HCT116 (cell line): ENCODE results near the gene BMF. TPM values are rescaled to one million over a fixed set of nuclear protein-coding genes. Genes with fewer than 3 reads are reported as not detected.

Source experiments
- ATAC-seq: fragments of 200-7000 bp; cut with Tn5 transposase; 2 replicates; pipeline ENCODE4 v1.9.1; 2020; ENCODE audit warnings: mild to moderate bottlenecking, moderate library complexity
- BruUV-seq: library from RNA; stranded (reverse); fragments of 400-500 nt; replicated peaks from 2 replicates; lab custom pipeline; 2021; lab: Mats Ljungman, UMichigan
- CTCF ChIA-PET: fragments of 300-600 bp; sonication (Branson Sonifier 250); formaldehyde crosslinking; loops from one replicate; lab custom pipeline; 2021; ENCODE audit warnings: antibody characterized with exemption; lab: Charles Lee
- POLR2A ChIA-PET: fragments of 300-600, 350-600 bp; sonication (Branson Sonifier 250); formaldehyde crosslinking; loops from one replicate; lab custom pipeline; 2021; ENCODE audit warnings: antibody characterized with exemption; lab: Charles Lee
- RAD21 ChIA-PET, 2 experiments: fragments of 300-600 bp; sonication (Branson Sonifier 250); formaldehyde crosslinking; loops; one replicate each; lab custom pipeline; 2023; ENCODE audit warnings: low total read pairs in 2 of 2; ENCODE audit not compliant: uncharacterized antibody in 2 of 2, unreplicated experiment in 2 of 2, low non-redundant PET in 1 of 2; lab: Charles Lee
- DNase-seq: peaks from one replicate; pipeline ENCODE4 v3.0.0-alpha.2; 2010; ENCODE audit warnings: low read depth, low spot score
- H2AFZ ChIP-seq: fragments of 200-600 bp; shearing (Covaris generic), sonication (generic); 2 replicates; pipeline ENCODE4 v1.6.1; 2017; ENCODE audit warnings: low read depth, mixed run types, mixed read lengths, antibody characterized with exemption, low read length; ENCODE audit not compliant: poor library complexity, severe bottlenecking
- H3K27ac ChIP-seq: 2 replicates; pipeline ENCODE4 v1.5.1; 2012; ENCODE audit warnings: low read depth, low read length
- H3K27me3 ChIP-seq: fragments of 200-600 bp; sonication (generic); 2 replicates; pipeline ENCODE4 v1.6.1; 2016; ENCODE audit warnings: mixed run types, low read length, mixed read lengths; ENCODE audit not compliant: insufficient read depth
- H3K36me3 ChIP-seq, 2 experiments: fragments of 200-500 bp in 1 of 2; fragments of 200-600 bp in 1 of 2; sonication (Bioruptor generic) in 1 of 2; sonication (generic) in 1 of 2; 2 replicates each; pipeline versions ENCODE4 v1.5.1 to v1.6.1; 2014 to 2016; ENCODE audit warnings: low read length in 2 of 2, inconsistent platforms in 1 of 2, mixed read lengths in 1 of 2, mixed run types in 1 of 2; ENCODE audit not compliant: insufficient read depth in 2 of 2, control insufficient read depth in 1 of 2
- H3K4me1 ChIP-seq, 2 experiments: fragments of 200-600 bp in 1 of 2; sonication (generic) in 1 of 2; 2 replicates each; pipeline versions ENCODE4 v1.5.1 to v1.6.1; 2012 to 2017; ENCODE audit warnings: low read length in 2 of 2, inconsistent platforms in 1 of 2, mild to moderate bottlenecking in 1 of 2, mixed read lengths in 1 of 2, mixed run types in 1 of 2, moderate library complexity in 1 of 2; ENCODE audit not compliant: insufficient read depth in 2 of 2, control insufficient read depth in 1 of 2
- H3K4me2 ChIP-seq: fragments of 200-600 bp; sonication (generic); 2 replicates; pipeline ENCODE4 v1.6.1; 2017; ENCODE audit warnings: mixed run types, low read length, mixed read lengths
- H3K4me3 ChIP-seq, 2 experiments: fragments of 200-600 bp in 1 of 2; sonication (generic) in 1 of 2; replicated peaks in 1 of 2; 2 replicates each; pipeline ENCODE4 v1.5.1; 2011 to 2016; ENCODE audit warnings: low read length in 2 of 2, control low read depth in 1 of 2, low read depth in 1 of 2, mild to moderate bottlenecking in 1 of 2, mixed read lengths in 1 of 2, mixed run types in 1 of 2
- H3K79me2 ChIP-seq: fragments of 200-600 bp; sonication (generic); 2 replicates; pipeline ENCODE4 v1.6.1; 2017; ENCODE audit warnings: mild to moderate bottlenecking, mixed run types, low read length, moderate library complexity, mixed read lengths; ENCODE audit not compliant: insufficient read depth
- H3K9ac ChIP-seq: fragments of 200-600 bp; sonication (generic); 2 replicates; pipeline ENCODE4 v1.6.1; 2016; ENCODE audit warnings: low read length, mixed read lengths
- H3K9me2 ChIP-seq: fragments of 200-600 bp; sonication (generic), shearing (Covaris generic); 2 replicates; pipeline ENCODE4 v1.6.1; 2017; ENCODE audit warnings: mixed run types, mild to moderate bottlenecking, moderate library complexity; ENCODE audit not compliant: insufficient read depth
- H3K9me3 ChIP-seq, 2 experiments: fragments of 200-500 bp in 1 of 2; fragments of 200-600 bp in 1 of 2; sonication (Bioruptor generic) in 1 of 2; sonication (generic) in 1 of 2; 2 replicates each; pipeline ENCODE4 v1.6.1; 2014 to 2017; ENCODE audit warnings: low read length in 2 of 2, mixed read lengths in 2 of 2, inconsistent platforms in 1 of 2, low read depth in 1 of 2, mild to moderate bottlenecking in 1 of 2, mixed run types in 1 of 2, moderate library complexity in 1 of 2; ENCODE audit not compliant: control insufficient read depth in 1 of 2, insufficient read depth in 1 of 2
- H4K20me1 ChIP-seq: fragments of 200-600 bp; sonication (generic), shearing (Covaris generic); 2 replicates; pipeline ENCODE4 v1.6.1; 2017; ENCODE audit warnings: mixed run types, mild to moderate bottlenecking, moderate library complexity; ENCODE audit not compliant: insufficient read depth
- CBX3 ChIP-seq: IDR thresholded peaks from 2 replicates; pipeline ENCODE4 v1.6.1; 2012; ENCODE audit warnings: low read depth
- CTCF ChIP-seq, 3 experiments: fragments of 200-600 bp in 1 of 3; sonication (generic) in 1 of 3; IDR thresholded peaks in 2 of 3; conservative IDR thresholded peaks in 1 of 3; 2 replicates each; pipeline ENCODE4 v1.5.1; 2012 to 2017; ENCODE audit warnings: low read depth in 2 of 3, low read length in 2 of 3, antibody characterized with exemption in 1 of 3, borderline replicate concordance in 1 of 3, control low read depth in 1 of 3, mild to moderate bottlenecking in 1 of 3, mixed read lengths in 1 of 3, mixed run types in 1 of 3, moderate library complexity in 1 of 3; ENCODE audit not compliant: insufficient read depth in 1 of 3
- EZH2phosphoT487 ChIP-seq: fragments of 200-600 bp; IDR thresholded peaks from 2 replicates; pipeline ENCODE4 v1.6.1; 2018; ENCODE audit warnings: antibody characterized with exemption, borderline replicate concordance
- MAX ChIP-seq: IDR thresholded peaks from 2 replicates; pipeline ENCODE4 v1.6.1; 2012
- POLR2AphosphoS5 ChIP-seq: IDR thresholded peaks from 2 replicates; pipeline ENCODE4 v1.6.1; 2011; ENCODE audit warnings: mild to moderate bottlenecking, low read depth, low read length, moderate library complexity
- RAD21 ChIP-seq: IDR thresholded peaks from 2 replicates; pipeline ENCODE4 v1.6.1; 2012; ENCODE audit warnings: low read depth, mild to moderate bottlenecking
- TCF7L2 ChIP-seq: IDR thresholded peaks from 2 replicates; pipeline ENCODE4 v1.7.0; 2011; ENCODE audit warnings: borderline replicate concordance, inconsistent platforms; ENCODE audit not compliant: insufficient read depth, insufficient read length; ENCODE audit errors: extremely low read depth
- YY1 ChIP-seq: IDR thresholded peaks from 2 replicates; pipeline ENCODE4 v1.6.1; 2011; ENCODE audit warnings: low read length, low read depth, moderate library complexity, mild to moderate bottlenecking; ENCODE audit not compliant: insufficient replicate concordance; ENCODE audit errors: extremely low read depth
- ZBTB33 ChIP-seq: IDR thresholded peaks from 2 replicates; pipeline ENCODE4 v1.6.1; 2011; ENCODE audit warnings: mild to moderate bottlenecking, low read length, moderate library complexity; ENCODE audit not compliant: insufficient replicate concordance; ENCODE audit errors: extremely low read depth
- ZNF274 ChIP-seq: fragments of 200-500 bp; sonication (Bioruptor generic); IDR thresholded peaks from 2 replicates; pipeline ENCODE4 v1.6.1; 2014; ENCODE audit warnings: mild to moderate bottlenecking, low read depth, low read length, inconsistent platforms
- intact Hi-C: fragments of 100-400 bp; cut with micrococcal nuclease; formaldehyde crosslinking; loops from 2 replicates; pipeline ENCODE4 v1.10.0; 2022
- total RNA-seq: library from RNA; stranded (reverse); gene quantifications from one replicate; pipeline ENCODE4 v1.2.1, GENCODE V29; 2021; ENCODE audit not compliant: unreplicated experiment

Gene BMF
- total RNA-seq, 1 experiment from 2014 or later: 1.0 TPM

GRCh38 chr15:40059821-40060220, 48.9 kb downstream of the BMF start:
- no TSS peak for BruUV-seq
- Histone ChIP-seq H3K36me3 (no peaks in the 10 kb centered on the region), H3K9me2 (no peaks in the 10 kb centered on the region)
- TF ChIP-seq CTCF (IDR thresholded peaks at IDR 0.05 in 2 of 3, conservative IDR thresholded peaks at IDR 0.05 in 1 of 3; ENCODE audit: borderline replicate concordance in 1 of 3, insufficient read depth in 1 of 3, low read depth in 2 of 3, low read length in 2 of 3) (0 out of 6 replicates have a peak, but pooled peaks of 1 of the 3 experiments have one; percentile 7), CBX3 (no peak)
- TF ChIP-seq, all 23 proteins: peak for 1
- Histone ChIP-seq H3K27ac (no peak overlapping the region), H3K79me2 (no peaks in the 10 kb centered on the region), H3K4me2 (no peak overlapping the region), H3K27me3 (no peaks in the 10 kb centered on the region), H4K20me1 (no peaks in the 10 kb centered on the region), H3K4me1 (peaks cover 0 to 9% of the 10 kb centered on the region in 2 experiments; a peak in 2 of 4 replicates), H3K9me3 (no peaks in the 10 kb centered on the region), H3K9ac (no peak overlapping the region), H2AFZ (no peak overlapping the region), H3K4me3 (no peak overlapping the region)
- no peak for DNase-seq
- POLR2A ChIA-PET: no interaction called here
- CTCF ChIA-PET: interaction anchor here (1.6 kb wide), 1 partner anchor 14 kb away, joined by 4 read pairs; no protein-coding TSS in a partner anchor
- RAD21 ChIA-PET: no interaction called here
- ATAC-seq: no peak
- intact Hi-C loops: no loop called here

- no TSS peak for BruUV-seq
- Histone ChIP-seq H3K79me2 (no peaks in the 10 kb centered on the region), H3K27me3 (no peaks in the 10 kb centered on the region), H3K4me1 (peaks cover 0 to 4% of the 10 kb centered on the region in 2 experiments; a peak in 2 of 4 replicates), H3K9ac (no peak overlapping the region), H3K36me3 (no peaks in the 10 kb centered on the region), H3K4me2 (no peak overlapping the region), H2AFZ (no peak overlapping the region), H4K20me1 (no peaks in the 10 kb centered on the region), H3K4me3 (no peak overlapping the region), H3K27ac (no peak overlapping the region), H3K9me2 (no peaks in the 10 kb centered on the region), H3K9me3 (no peaks in the 10 kb centered on the region)
- intact Hi-C loops: no loop called here
- no peak for TF ChIP-seq MAX
- no peak for TF ChIP-seq POLR2AphosphoS5
- no peak for TF ChIP-seq CTCF (IDR thresholded peaks at IDR 0.05 in 2 of 3, conservative IDR thresholded peaks at IDR 0.05 in 1 of 3; ENCODE audit: borderline replicate concordance in 1 of 3, insufficient read depth in 1 of 3, low read depth in 2 of 3, low read length in 2 of 3)
- no peak for TF ChIP-seq YY1
- no peak for TF ChIP-seq ZNF274
- TF ChIP-seq TCF7L2: no peak
- no peak for TF ChIP-seq RAD21
- no peak for TF ChIP-seq ZBTB33
- no peak for TF ChIP-seq EZH2phosphoT487
- ChIA-PET POLR2A (no interaction called here), RAD21 (no interaction called here), CTCF (interaction anchor here (1.6 kb wide), 1 partner anchor 13 kb away, joined by 4 read pairs; no protein-coding TSS in a partner anchor)
- no peak for DNase-seq
- ATAC-seq: no peak
Observed at GRCh38 chr15:40058476-40059140, 50.1 kb downstream of the BMF start.
